Smooth muscle cell (in vitro differentiated cells): ENCODE data around the gene CABLES1. TPM values are rescaled to one million over a fixed set of nuclear protein-coding genes. Genes with fewer than 3 reads are reported as not detected.

Source experiments
- DNase-seq: peaks from one replicate; lab custom pipeline; 2025; ENCODE audit not compliant: unreplicated experiment; lab: John Stamatoyannopoulos, UW
- H2AFZ ChIP-seq: fragments of 200-600 bp; sonication (generic); 2 replicates; pipeline ENCODE4 v1.6.0; 2016; ENCODE audit warnings: antibody characterized with exemption, low read depth, mild to moderate bottlenecking
- H3F3A ChIP-seq: fragments of 200-600 bp; sonication (generic); 2 replicates; pipeline ENCODE4 v1.6.0; 2017; ENCODE audit warnings: antibody characterized with exemption, low read depth
- H3K27ac ChIP-seq: fragments of 200-600 bp; sonication (generic); 2 replicates; pipeline ENCODE4 v1.5.1; 2016; ENCODE audit warnings: low read depth, mild to moderate bottlenecking
- H3K27me3 ChIP-seq: fragments of 200-600 bp; sonication (generic); 2 replicates; pipeline ENCODE4 v1.6.1; 2016; ENCODE audit warnings: low read depth, mild to moderate bottlenecking
- H3K36me3 ChIP-seq: fragments of 200-600 bp; sonication (generic); 2 replicates; pipeline ENCODE4 v1.5.1; 2016; ENCODE audit warnings: low read depth
- H3K4me1 ChIP-seq: fragments of 200-600 bp; sonication (generic); 2 replicates; pipeline ENCODE4 v1.5.1; 2016; ENCODE audit warnings: low read depth
- H3K4me2 ChIP-seq: fragments of 200-600 bp; sonication (generic); 2 replicates; pipeline ENCODE4 v1.6.0; 2016; ENCODE audit warnings: mild to moderate bottlenecking
- H3K4me3 ChIP-seq: fragments of 200-600 bp; sonication (generic); 2 replicates; pipeline ENCODE4 v1.5.1; 2016; ENCODE audit warnings: mild to moderate bottlenecking
- H3K79me2 ChIP-seq: fragments of 200-600 bp; sonication (generic); 2 replicates; pipeline ENCODE4 v1.6.0; 2016; ENCODE audit warnings: low read depth, mild to moderate bottlenecking
- H3K9ac ChIP-seq: fragments of 200-600 bp; sonication (generic); 2 replicates; pipeline ENCODE4 v1.6.0; 2016; ENCODE audit warnings: low read depth
- H3K9me3 ChIP-seq: fragments of 200-600 bp; sonication (generic); replicated peaks from 2 replicates; pipeline ENCODE4 v1.5.1; 2016; ENCODE audit warnings: low read depth
- H4K20me1 ChIP-seq: fragments of 200-600 bp; sonication (generic); 2 replicates; pipeline ENCODE4 v1.6.0; 2016; ENCODE audit warnings: low read depth
- WGBS: methylation state at CpG from one replicate; pipeline ENCODE4 v1.1.7; 2016; ENCODE audit warnings: low lambda C conversion rate; 5-methylcytosine and 5-hydroxymethylcytosine counted together
- polyA plus RNA-seq: library from polyadenylated mRNA; unstranded; fragments of >200 nt; fragmentation: Nextera tagmentation; extraction: Ambion mirVana; gene quantifications from 2 replicates; pipeline ENCODE4 v1.2.1, GENCODE V29; 2016
- total RNA-seq: library from RNA; depleted of rRNA; stranded (reverse); fragments of >200 nt; gene quantifications from 2 replicates; pipeline ENCODE4 v1.2.3, GENCODE V29; 2014
- TF ChIP-seq, protein P1 (sequence below): fragments of 200-600 bp; sonication (generic); IDR thresholded peaks from 2 replicates; pipeline ENCODE4 v1.5.1; 2017; ENCODE audit warnings: borderline replicate concordance, mild to moderate bottlenecking, antibody characterized with exemption; ENCODE audit not compliant: insufficient read depth, poor library complexity, severe bottlenecking

CABLES1 gene
- total and polyA plus RNA-seq, 2 experiments from 2014 or later: 1.2 to 2.4 TPM

DNA sequence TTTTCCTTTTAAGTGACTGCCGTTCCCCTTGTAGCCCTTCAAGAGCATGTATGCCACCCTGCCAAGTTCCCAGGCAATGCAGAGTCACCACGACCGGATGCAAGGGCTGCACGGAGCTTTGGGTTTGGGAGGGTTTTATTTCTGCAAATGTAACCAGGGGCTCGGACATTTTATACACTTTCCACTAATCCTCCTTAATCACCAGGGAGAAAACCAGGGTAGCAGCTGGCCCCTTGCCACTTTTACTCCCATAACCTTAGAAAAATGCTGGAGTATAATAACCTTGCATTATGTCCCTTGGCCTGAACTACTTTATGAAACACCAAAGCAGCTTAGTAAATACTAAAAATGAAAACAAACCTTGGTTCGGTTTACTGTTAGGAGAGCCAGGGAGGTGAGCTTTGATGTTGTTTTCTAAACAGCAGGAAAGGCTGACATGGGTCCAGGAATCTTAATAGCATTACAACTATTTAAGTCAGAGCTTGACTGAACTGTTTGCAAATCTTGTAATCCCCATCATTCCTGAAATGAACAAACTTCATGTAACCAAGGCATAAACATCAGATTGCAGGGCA, 165.0 kb downstream of the CABLES1 start:
- Histone ChIP-seq H3K4me3 (no peak overlapping the region), H3K36me3 (no peaks in the 10 kb centered on the region), H3K79me2 (no peaks in the 10 kb centered on the region), H3K27ac (peak overlapping the region; percentile 89), H3K9me3 (no peaks in the 10 kb centered on the region), H3F3A (peaks cover 23% of the 10 kb centered on the region), H2AFZ (no peak overlapping the region), H3K4me2 (peak overlapping the region; percentile 74), H4K20me1 (no peaks in the 10 kb centered on the region), H3K4me1 (peaks cover 9% of the 10 kb centered on the region), H3K27me3 (no peaks in the 10 kb centered on the region), H3K9ac (no peak overlapping the region)
- no peak for DNase-seq
- WGBS: 14% methylated on average over 6 of the region's 6 CpGs
- TF ChIP-seq, protein P1, sequence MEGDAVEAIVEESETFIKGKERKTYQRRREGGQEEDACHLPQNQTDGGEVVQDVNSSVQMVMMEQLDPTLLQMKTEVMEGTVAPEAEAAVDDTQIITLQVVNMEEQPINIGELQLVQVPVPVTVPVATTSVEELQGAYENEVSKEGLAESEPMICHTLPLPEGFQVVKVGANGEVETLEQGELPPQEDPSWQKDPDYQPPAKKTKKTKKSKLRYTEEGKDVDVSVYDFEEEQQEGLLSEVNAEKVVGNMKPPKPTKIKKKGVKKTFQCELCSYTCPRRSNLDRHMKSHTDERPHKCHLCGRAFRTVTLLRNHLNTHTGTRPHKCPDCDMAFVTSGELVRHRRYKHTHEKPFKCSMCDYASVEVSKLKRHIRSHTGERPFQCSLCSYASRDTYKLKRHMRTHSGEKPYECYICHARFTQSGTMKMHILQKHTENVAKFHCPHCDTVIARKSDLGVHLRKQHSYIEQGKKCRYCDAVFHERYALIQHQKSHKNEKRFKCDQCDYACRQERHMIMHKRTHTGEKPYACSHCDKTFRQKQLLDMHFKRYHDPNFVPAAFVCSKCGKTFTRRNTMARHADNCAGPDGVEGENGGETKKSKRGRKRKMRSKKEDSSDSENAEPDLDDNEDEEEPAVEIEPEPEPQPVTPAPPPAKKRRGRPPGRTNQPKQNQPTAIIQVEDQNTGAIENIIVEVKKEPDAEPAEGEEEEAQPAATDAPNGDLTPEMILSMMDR: no peak

DNA sequence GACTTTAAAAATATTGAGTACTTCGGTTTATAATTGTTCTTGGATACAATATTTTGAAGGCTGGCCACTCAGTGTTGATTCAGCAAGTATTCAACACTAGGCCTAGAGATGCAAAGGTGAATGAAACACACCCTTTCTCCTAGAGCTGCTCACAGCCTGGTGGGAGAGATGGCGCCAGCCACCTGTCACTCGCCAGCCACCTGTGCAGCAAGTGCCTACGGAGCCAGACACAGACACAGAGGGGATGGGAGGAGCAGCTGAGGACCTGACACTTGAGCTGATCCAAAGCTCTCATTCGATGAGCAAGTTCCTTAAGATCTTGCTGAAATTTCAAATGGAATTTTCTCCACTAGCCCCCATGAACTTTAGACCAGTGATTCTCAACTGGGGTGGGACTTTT, 166.7 kb downstream of the CABLES1 start:
- TF ChIP-seq, protein P1: no peak
- Histone ChIP-seq H3K4me3 (no peak overlapping the region), H3K9ac (peak overlapping the region; percentile 26), H3K9me3 (no peaks in the 10 kb centered on the region), H3K79me2 (no peaks in the 10 kb centered on the region), H3K4me1 (peaks cover 9% of the 10 kb centered on the region), H3K36me3 (no peaks in the 10 kb centered on the region), H4K20me1 (no peaks in the 10 kb centered on the region), H3F3A (peaks cover 23% of the 10 kb centered on the region), H3K27me3 (no peaks in the 10 kb centered on the region), H3K4me2 (peak overlapping the region; percentile 53), H3K27ac (peak overlapping the region; percentile 89), H2AFZ (no peak overlapping the region)
- no peak for DNase-seq
- 97% methylated on average over 5 of the region's 5 CpGs for WGBS

DNA sequence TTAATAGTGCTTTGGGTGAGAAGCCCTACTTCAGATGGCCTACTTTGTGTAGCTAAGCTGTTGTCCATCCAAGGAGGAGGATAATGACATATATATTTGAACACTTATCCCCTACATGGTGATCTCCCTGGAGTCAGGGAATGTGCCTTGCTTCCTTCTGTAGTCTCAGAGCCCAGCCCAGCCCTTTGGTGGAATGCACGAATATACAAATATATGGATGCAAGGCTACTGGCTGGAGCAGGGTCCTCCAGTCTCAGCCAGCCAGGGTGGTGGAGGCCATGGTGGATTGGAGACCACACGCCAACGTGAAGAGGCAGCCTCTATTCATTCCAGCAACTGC, 167.2 kb downstream of the CABLES1 start:
- Histone ChIP-seq H3K36me3 (no peaks in the 10 kb centered on the region), H3K4me2 (peak overlapping the region; percentile 53)

More for the DNA sequence above, 167.2 kb downstream of the CABLES1 start:
- DNase-seq: no peak
- 44% methylated on average over 3 of the region's 3 CpGs for WGBS
- H3K79me2 ChIP-seq: no peaks in the 10 kb centered on the region
- peak overlapping the region; percentile 89 for H3K27ac ChIP-seq
- peak overlapping the region; percentile 26 for H3K9ac ChIP-seq
- H3K4me3 ChIP-seq: no peak overlapping the region
- H3K27me3 ChIP-seq: no peaks in the 10 kb centered on the region
- H3K9me3 ChIP-seq: no peaks in the 10 kb centered on the region
- H3K4me1 ChIP-seq: peaks cover 9% of the 10 kb centered on the region
- no peaks in the 10 kb centered on the region for H4K20me1 ChIP-seq
- TF ChIP-seq, protein P1: no peak
- no peak overlapping the region for H2AFZ ChIP-seq
- peaks cover 23% of the 10 kb centered on the region for H3F3A ChIP-seq
